Stimulated activated CD4-positive, alpha-beta T cell treated with anti-CD3 and anti-CD28 coated beads, Interleukin-4, amount 100 ng/mL, for 24 hours (primary cell): ENCODE data around the gene ANAPC5.
"Not testable (repeated sequence)": the region's sequence is repeated elsewhere in the genome, so short reads cannot be mapped to it uniquely, and the experiment has no call there.

Experiments used
- DNase-seq: peaks from one replicate; pipeline ENCODE4 v3.0.0-alpha.2; 2020

The ANAPC5 gene

GRCh38 chr12:121351820-121352681 is at the start of gene ANAPC5:
TSS of gene ANAPC5 (minus strand) at chr12:121352411. CDS start at chr12:121352340, 71 bp downstream.
- peak; percentile 94 for DNase-seq

GRCh38 chr12:121400332-121401139 is 48.3 kb upstream of the ANAPC5 start:
- peak; percentile 75 for DNase-seq

DNA sequence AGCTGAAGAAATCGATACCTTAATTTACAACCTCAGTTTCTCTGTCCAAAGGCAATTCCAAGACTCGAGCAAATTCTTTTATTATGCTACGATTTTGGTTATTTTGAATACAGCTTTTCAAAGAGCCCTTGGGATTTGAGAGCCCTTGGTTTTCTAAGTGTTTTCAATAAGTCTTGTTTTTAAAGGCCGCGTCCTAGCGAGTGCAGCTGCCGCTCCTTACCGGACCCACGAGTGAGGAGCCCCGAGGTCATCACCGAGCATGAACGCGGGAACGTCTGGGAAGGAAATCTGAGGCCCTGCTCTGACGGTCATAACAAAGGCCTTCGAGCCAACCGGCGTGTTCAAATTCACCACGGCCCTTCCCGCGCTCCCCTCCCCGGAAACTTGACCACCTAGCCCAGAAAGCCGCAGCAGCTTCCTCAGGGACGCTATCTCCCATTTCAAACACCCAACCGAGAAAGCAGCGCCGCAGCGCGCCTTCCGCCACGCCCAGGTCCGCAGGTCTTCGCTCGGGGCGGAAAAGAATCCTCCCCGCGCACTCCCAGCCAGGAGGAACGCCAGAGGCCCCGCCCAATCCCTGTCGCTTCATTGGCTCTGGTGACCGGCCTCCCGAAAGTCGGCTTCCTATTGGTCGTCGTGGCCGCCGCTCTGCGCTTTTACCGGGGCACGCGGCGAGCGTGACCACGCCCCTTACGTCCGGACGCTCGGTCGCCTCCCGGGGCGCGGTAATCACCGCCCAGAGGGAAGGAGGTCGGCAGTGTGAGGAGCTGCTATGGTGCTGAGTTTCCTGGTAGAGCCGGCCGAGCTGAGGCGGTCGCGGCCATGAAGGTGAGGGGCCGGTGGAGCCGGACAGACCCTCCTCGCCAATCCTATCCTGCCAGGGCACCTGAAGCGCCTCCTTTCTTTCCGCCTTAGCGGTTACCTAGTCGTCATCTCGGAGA is 47.5 kb upstream of the ANAPC5 start, which contains the start of gene RNF34:
Gene RNF34 (plus strand): TSS at position 728 of the 941 bp plus-strand sequence. CDS start 95 bp downstream, at position 823.
- peak; percentile 99 for DNase-seq

GRCh38 chr12:121398355-121398754 is 46.1 kb upstream of the ANAPC5 start:
- DNase-seq, result no peak

- no peak for DNase-seq
These were observed 45.3 kb upstream of the ANAPC5 start for GRCh38 chr12:121397521-121397920.

DNA sequence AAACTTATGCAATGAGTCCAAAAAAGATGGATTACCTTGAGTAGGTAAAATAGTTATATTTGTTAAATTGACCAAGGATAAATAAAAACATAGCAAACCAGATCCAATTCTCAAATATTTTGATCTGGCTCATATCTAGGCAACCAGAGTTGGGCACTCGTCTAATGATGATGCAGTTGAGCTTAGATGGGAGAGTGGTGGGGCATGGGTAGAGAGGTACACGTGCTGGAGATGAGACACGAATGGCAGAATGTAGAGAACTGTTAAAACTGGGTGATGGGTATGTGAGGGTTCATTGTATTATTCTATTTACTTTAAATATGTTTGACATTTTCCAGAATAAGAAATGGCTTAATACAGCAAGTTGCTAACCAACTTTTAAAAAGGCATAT is 40.1 kb upstream of the ANAPC5 start:
- no peak for DNase-seq

DNA sequence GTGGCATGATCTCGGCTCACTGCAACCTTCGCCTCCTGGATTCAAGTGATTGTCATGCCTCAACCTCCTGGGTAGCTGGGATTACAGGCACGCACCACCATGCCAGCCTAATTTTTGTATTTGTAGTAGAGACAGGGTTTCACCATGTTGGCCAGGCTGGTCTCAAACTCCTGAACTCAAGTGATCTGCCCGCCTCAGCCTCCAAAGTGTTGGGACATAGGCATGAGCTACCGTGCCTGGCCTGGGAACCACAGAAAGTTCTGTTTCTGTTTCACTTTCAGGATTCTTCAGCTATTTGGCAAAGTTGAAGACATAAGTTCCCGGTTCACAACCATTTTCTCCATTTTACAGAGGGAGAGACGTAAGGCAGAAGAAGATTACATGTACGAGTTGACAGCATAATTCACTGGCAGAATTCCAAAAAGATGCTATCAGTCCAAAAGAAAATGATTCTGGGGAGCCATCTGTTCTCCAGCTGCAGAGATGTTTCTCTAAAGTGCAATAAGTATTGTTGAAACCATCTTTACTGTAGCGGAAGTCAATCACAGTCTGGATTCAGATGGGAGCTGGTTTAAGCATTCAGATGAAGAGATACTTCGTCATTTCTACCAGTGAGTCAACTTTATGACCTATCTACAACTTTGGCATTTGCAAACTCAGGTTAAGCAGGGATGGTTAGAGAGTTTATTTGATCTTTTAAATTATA is 39.6 kb upstream of the ANAPC5 start:
- peak; percentile 39 for DNase-seq

GRCh38 chr12:121390856-121391255 is 38.6 kb upstream of the ANAPC5 start:
- no peak for DNase-seq

DNA sequence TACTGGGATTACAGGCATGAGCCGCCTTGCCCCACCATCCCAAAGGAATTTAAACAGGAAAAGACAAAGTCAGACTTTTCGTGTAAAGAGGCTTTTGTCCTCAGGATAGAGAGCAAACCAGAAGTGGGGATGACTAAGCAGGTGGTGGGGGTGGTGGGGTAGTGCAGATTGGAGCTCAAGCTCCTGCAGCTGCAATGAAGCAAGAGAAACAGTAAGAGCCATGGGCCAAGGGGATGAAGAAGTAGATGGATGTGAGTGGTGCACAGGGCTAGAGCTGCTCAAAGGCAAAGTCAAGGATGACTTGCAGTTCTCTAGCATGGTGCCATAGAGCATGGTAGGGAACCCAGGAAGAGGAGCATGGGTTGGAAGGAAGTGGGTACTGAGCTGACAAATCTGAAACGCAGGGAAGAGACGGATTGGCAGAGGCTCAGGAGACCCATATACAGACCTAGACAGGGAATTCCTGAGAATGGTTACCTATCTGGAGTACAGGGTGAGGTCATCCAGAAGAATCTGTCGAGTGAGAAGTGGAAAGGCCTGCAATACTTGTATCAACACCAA is 36.3 kb upstream of the ANAPC5 start:
- no peak for DNase-seq

DNA sequence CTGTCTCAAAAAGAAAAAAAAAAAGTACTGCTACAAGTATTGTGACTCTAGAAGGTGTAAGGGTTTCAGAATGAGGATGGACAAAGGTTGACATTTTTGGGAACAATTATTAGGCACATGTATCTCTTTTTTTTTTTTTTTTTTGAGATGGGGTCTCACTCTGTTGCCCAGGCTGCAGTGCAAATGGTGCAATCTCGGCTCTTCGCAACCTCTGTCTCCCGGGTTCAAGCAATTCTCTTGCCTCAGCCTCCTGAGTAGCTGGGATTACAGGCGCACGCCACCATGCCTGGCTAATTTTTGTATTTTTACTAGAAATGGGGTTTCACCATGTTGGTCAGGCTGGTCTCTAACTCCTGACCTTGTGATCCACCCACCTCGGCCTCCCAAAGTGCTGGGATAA is 32.7 kb upstream of the ANAPC5 start:
- not testable (repeated sequence) for DNase-seq

- DNase-seq, result no peak
These were observed 31.4 kb upstream of the ANAPC5 start for GRCh38 chr12:121383601-121384021.

DNA sequence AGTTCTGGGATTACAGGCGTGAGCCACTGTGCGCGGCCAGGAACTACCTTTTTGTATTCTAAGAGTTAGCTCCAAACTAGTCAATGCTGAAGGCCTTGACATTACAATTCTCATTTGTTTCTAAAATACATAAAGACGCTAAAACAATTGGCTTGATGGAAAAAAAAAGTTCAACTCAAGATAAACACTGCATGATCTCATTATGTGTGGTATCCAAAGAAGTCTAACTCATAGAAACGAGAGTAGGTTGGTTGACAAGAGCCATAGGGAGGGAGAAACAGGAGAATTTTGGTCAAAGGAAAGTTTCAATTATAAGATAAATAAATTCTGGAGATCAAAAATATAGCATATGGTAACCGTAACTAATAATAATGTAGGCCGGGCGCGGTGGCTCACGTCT is 27.7 kb upstream of the ANAPC5 start:
- DNase-seq, result no peak

GRCh38 chr12:121378736-121379135 is 26.5 kb upstream of the ANAPC5 start:
- DNase-seq, result no peak

DNA sequence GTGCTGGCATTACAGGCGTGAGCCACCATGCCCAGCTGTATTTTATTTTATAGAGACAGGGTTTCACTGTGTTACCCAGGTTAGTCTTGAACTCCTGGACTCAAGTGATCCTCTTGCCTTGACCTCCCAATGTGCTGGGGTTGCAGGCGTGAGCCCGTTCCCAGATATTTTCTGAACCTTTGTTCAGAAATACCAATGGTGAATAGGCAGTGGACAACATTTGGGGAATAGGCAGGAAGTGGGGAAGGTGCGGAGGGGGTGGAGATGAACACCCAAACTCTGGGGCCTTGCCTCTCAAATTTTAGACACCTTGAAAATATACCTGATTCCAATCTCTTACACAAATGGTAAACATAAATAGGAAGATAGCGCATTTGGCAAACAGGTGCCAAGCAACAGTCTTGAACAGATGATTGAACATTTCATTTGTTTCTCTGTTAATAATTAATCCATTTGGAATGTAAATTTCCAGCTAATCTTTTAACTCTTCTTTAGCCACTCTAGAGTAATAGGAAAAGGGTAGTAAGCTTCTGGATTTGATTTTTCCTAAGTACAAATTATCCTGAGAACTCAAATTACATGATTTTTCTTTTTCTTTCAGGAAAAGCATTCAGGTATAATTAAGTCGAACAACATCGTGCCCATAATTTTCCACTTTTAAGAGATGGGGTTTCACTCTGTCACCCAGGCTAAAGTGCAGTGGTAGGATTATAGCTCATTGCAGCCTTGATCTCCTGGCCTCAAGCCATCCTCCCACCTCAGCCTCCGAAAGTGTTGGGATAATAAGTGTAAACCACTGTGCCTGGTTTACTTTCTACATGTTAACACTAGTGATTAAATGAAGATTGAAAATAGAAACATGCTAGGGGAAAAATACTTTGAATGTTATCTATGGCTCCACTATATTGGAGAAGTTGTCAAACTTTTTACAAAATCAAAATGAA is 24.8 kb upstream of the ANAPC5 start:
- DNase-seq, result no peak

DNA sequence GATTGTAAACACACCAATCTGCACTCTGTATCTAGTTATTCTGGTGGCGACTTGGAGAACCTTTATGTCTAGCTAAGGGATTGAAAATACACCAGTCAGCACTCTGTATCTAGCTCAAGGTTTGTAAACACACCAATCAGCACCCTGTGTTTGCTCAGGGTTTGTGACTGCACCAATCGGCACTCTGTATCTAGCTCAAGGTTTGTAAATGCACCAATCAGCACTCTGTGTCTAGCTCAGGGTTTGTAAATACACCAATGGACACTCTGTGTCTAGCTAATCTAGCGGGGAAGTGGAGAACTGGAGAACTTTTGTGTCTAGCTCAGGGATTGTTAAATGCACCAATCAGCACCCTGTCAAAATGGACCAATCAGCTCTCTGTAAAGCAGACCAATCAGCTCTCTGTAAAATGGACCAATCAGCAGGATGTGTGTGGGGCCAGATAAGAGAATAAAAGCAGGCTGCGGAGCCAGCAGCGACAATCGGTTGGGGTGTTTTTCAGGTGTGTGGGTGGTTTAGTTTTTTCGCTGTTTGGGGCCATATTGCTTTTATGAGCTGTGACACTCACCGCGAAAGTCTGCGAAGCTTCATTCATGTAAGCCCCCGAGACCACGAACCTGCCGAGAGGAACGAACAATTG is 22.9 kb upstream of the ANAPC5 start:
- DNase-seq, result not testable (repeated sequence)

GRCh38 chr12:121374336-121374735 is 22.1 kb upstream of the ANAPC5 start:
- not testable (repeated sequence) for DNase-seq

GRCh38 chr12:121373755-121374154 is 21.5 kb upstream of the ANAPC5 start:
- no peak for DNase-seq

DNA sequence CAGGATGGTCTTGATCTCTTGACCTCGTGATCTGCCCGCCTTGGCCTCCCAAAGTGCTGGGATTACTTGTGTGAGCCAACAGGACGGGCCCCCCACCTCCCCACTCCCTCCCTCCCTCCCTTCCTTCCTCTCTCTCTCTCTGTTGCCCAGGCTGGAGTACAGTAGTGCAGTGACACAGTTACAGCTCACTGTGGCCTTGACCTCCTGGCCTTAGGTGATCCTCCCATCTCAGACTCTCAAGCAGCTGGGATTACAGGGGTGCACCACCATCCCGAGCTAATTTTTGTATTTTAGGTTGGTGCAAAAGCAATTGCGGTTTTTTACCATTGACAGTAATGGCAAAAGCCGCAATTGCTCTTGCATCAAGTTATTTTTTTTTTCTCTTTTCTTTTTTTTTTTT is 19.2 kb upstream of the ANAPC5 start:
- DNase-seq, result no peak

DNA sequence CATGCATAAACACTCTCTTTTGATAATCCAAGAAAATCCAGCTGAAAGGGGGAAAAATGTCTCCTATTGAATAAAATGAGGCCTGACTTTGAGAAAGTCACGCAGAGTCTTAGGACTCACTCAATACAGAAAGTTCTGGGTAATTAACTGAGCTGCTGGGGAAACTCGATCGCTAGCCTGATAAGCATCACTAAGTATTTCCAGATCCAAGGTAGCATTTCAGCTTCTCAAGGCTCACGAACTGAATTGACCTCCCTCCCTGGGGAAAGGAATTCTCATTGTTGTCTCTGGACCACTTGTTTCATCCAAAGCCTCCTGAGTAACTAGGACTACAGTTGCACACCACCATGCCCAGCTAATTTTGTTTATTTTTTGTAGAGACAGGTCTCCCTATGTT is 13.8 kb upstream of the ANAPC5 start:
- no peak for DNase-seq
